ENCODE measurements around the gene CABP5.

GRCh38 chr19:48061401-48062344 is 17.8 kb upstream of the CABP5 start:
- no peak for TF ChIP-seq EZH2 (IDR thresholded peaks at IDR 0.05; ENCODE audit: borderline replicate concordance, low read depth, low read length, poor library complexity, severe bottlenecking)
- TF ChIP-seq, protein P1, sequence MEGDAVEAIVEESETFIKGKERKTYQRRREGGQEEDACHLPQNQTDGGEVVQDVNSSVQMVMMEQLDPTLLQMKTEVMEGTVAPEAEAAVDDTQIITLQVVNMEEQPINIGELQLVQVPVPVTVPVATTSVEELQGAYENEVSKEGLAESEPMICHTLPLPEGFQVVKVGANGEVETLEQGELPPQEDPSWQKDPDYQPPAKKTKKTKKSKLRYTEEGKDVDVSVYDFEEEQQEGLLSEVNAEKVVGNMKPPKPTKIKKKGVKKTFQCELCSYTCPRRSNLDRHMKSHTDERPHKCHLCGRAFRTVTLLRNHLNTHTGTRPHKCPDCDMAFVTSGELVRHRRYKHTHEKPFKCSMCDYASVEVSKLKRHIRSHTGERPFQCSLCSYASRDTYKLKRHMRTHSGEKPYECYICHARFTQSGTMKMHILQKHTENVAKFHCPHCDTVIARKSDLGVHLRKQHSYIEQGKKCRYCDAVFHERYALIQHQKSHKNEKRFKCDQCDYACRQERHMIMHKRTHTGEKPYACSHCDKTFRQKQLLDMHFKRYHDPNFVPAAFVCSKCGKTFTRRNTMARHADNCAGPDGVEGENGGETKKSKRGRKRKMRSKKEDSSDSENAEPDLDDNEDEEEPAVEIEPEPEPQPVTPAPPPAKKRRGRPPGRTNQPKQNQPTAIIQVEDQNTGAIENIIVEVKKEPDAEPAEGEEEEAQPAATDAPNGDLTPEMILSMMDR (conservative IDR thresholded peaks at IDR 0.05; ENCODE audit: low read depth, low read length) = no peak

Data from A673 (cell line).